HG02610 (cell line): ENCODE results near the gene DHODH.
"Not testable (repeated sequence)": the region's sequence is repeated elsewhere in the genome, so short reads cannot be mapped to it uniquely, and the experiment has no call there.

ENCODE experiments used
- ATAC-seq: cut with Tn5 transposase; IDR thresholded peaks from one replicate; pipeline ENCODE4 v1.9.1; 2021; ENCODE audit warnings: mild to moderate bottlenecking, moderate library complexity; ENCODE audit not compliant: unreplicated experiment

DHODH gene

DNA sequence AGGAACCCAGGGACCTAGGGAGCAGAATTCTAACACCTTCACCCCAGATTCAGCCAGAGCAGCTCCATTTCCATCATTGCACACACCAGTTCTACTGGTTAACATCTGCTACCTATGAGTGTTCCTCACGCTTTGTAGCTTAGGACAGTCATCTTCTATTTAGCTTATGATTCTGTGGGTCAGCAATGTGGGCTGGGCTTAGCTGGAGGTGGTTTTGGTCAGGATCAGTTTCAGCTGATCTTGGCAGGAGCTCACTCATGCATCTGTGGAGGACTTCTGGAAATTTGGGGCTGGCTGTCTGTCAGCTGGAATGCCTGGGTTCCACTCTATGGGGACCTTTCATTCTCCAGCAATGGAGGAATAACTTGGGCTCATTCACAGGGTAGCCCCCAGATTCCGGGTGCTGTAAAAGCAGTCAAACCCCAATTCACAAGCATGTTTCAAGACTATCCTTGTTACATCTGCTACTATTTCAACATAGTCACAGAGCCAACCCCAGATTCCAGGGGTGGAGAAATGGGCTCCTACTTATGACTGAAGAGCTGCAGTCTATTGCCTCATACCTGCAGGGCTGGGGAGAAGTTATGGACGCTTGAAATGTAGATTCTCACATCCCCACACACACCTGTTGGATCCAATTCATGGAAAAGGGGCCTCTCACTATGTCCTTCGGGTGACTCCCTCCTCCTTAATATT, 42.4 kb downstream of the DHODH start:
- no peak for ATAC-seq

DNA sequence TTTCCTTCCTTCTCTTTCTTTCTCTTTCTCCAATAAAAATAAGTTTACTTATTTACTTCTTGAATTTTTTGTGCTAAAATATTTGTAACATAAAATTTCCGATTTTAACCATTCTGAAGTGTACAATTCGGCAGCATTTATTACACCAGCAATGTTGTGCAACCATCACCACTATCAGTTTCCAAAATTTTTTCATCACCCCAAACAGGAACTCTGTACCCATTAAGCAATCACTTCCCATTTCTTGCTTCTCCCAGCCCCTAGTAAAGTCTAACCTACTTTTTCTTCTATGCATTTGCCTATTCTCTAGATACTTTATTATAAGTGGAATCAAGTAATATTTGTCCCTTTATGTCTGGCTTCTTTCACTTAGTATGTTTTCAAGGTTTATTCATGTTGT, 43.3 kb downstream of the DHODH start:
- ATAC-seq: no peak

DNA sequence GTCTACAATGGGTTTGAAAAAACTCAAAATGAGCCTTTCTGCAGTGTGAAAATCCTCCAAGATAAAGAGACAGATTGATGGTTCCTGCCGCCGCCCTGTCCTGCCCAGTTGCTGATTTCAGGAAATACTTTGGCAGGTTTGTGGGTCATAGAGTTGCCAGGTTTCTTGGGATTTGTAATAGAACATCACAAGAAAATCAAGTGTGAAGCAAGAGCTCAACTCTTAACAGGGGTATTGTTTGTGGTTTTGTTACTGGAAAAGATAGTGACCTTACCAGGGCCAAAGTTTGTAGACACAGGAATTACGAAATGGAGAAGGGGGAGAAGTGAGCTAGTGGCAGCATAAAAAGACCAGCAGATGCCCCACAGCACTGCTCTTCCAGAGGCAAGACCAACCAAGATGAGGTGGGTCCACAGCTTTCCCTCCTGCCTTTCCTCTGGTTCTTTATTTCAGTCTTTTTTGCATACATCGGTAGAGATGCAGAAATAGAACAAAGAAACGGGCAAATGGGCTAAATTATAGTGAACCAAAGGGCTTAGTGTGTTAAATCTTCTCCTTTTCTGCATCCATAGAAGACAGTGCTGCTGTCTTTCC, 45.8 kb downstream of the DHODH start, which contains the start of gene HP:
Gene HP, plus strand, starts transcription at position 252 of the 594 bp plus-strand sequence. Its CDS starts 148 bp downstream, at position 400.
- not testable (repeated sequence) for ATAC-seq

DNA sequence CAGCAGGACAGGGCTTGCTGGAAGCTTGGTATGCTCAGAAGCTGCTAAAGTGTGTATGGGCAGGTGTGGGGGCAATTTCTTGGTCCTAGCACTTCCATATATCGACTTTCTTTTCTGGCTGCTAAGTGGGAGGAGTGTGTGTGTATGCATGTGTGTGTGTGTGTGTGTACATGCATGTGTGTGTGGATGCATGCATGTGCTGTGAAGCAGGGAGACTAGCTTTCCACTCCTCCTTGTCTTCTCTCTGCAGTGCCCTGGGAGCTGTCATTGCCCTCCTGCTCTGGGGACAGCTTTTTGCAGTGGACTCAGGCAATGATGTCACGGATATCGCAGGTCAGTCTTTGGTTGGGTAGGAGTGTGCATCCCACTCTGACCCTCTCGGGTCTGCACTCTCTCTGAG, 47.4 kb downstream of the DHODH start:
- ATAC-seq: no peak

DNA sequence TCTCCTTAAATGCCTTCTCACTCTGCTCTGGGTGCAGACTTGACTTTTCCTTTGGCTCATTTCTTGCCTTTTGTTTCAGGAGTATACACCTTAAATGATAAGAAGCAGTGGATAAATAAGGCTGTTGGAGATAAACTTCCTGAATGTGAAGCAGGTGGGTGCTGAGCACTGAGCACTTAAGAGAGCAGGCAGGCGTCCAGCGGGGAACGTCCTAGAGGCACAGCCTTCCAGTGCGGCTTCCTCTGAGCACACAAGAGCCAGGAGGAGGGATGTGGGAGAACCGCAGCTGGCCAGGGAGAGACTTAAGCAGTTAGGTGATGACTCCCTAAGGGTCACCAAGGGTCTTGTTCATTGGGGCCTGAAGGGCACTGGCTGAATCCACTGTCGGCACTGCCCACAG, 48.8 kb downstream of the DHODH start:
- not testable (repeated sequence) for ATAC-seq

DNA sequence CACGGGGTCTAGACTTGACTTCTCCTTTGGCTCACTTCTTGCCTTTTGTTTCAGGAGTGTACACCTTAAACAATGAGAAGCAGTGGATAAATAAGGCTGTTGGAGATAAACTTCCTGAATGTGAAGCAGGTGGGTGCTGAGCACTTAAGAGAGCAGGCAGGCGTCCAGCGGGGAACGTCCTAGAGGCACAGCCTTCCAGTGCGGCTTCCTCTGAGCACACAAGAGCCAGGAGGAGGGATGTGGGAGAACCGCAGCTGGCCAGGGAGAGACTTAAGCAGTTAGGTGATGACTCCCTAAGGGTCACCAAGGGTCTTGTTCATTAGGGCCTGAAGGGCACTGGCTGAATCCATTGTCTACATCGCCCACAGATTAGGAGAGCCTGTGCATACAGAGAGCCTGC, 50.5 kb downstream of the DHODH start:
- ATAC-seq: not testable (repeated sequence)

DNA sequence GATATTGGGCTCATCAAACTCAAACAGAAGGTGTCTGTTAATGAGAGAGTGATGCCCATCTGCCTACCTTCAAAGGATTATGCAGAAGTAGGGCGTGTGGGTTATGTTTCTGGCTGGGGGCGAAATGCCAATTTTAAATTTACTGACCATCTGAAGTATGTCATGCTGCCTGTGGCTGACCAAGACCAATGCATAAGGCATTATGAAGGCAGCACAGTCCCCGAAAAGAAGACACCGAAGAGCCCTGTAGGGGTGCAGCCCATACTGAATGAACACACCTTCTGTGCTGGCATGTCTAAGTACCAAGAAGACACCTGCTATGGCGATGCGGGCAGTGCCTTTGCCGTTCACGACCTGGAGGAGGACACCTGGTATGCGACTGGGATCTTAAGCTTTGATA, 51.9 kb downstream of the DHODH start:
- ATAC-seq: no peak

DNA sequence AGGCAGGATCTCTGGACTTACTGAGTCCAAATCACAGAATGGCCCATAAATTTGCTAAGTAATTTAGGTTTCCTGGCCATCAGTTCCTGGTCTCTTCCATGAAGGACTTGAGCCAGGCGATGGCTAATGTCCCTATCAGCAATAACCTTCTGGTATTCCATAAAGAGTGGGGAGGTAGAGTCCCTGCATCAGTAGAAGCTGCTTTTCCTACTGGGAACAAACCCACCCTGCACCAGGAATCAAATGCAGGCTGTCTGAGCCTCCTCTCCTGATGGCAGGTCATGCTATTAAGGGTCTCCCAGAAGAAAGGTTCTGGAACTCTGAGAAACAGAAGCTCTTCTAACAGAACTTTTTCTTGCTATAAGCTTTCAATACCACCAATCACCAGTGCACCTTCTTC, 53.0 kb downstream of the DHODH start:
- ATAC-seq: no peak

DNA sequence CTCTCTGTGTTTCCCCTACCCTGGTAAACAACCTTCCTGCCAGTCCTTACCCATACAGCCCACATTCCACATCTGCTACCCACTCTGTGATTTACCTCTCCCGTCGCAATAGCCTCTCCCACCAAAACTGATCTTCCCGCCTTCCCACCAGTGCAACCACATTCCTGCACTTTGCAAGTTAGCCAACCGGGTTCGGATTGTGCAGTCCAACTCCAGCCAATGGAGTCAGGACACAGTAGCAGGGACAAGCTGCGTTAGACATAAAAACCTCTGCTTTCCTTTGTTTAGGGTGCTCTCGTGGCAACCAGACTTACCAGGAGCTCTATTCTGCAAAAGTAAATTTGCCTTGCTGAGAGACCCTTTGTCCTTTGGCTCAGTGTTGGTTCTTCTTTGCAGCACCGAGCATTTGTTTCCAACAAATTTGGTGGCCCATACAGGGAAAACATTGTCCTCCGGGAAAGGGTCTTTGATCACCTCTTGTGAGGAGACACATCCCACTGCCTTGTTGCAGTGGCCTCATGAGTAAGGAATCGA, 55.9 kb downstream of the DHODH start:
- no peak for ATAC-seq

DNA sequence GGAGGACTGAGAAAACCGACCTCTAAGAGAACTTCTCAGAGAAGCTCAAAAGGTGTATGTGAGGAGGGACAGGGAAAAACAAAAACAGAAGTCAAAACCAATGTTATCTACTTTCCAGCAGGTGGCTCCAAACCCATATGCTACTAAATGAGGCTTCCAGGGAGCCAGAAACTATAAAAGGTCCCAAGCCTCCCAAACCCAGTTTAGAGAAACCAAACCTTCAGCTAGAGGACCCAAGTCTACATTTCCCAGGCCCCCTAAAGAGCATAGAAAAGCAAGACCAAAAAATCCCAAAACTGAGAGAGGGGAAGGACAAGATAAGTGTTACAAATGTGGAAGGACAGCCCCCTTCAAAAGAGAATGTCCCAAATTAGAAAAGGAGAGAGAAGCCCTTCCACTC, 58.2 kb downstream of the DHODH start:
- no peak for ATAC-seq

DNA sequence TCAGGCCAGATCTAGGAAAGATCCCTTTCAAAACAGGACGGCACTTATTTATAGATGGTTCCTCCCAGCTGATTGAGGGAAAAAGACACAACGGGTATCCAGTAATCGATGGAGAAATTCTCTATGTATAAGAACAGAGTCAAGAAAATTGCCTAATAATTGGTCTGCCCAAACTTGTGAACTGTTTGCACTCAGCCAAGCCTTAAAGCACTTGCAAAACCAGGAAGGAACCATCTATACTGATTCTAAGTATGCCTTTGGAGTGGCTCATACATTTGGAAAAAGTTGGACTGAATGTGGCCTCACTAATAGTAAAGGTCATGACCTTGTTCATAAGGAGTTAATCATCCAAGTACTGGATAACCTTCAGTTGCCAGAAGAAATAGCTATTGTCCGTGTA, 60.4 kb downstream of the DHODH start:
- no peak for ATAC-seq

DNA sequence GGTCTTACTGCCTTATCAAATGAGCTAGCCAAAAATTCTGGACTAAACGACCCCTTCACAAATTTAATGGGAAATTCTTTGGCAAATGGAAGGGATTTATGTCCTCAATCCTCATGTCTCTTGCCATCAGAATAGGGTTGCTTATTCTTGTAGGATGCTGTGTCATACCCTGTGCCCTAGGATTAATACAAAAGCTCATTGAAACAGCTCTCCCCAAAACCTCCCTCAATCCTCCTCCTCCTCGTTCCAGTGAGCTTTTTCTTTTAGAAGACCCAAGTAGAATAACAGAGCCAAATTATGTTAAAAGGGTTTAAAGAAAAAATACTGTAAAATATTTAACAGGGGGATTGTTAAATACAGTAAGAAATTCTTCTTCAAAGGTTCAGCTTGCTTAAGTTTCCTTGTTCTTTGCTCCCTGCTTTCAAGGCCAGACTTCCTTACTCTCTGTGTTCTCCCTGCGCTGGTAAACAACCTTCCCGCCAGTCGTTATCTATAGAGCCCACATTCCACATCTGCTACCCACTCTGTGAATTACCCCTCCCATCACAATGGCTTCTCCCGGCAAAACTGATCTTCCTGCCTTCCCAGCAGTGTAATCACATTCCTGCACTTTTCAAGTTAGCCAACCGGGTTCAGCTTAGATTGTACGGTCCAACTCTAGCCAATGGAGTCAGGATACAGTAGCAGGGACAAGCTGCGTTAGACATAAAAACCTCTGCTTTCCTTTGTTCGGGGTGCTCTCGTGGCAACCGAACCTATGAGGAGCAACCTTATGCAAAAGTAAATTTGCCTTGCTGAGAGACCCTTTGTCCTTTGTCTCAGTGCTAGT, 64.2 kb downstream of the DHODH start:
- no peak for ATAC-seq

DNA sequence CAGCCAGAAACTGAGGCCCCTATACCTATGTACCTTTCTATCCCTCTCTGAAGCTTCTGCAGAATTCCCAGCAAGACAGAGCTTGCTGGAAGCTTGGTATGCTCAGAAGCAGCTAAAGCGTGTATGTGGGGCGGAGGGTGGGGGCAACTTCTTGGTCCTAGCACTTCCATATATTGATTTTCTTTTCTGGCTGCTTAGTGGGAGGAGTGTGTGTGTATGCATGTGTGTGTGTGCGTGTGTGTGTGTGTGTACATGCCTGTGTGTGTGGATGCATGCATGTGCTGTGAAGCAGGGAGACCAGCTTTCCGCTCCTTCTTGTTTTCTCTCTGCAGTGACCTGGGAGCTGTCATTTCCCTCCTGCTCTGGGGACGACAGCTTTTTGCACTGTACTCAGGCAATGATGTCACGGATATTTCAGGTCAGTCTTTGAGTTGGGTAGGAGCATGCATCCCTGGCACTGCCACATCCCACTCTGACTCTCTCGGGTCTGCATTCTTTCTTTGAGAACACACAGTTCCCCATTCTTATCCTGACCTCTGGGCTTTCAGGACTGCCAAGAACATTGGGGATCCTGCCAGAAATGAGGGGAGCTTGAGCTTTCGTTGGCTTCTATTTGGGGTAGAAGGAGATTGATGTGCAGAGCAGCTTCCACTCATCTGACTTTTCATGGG, 65.2 kb downstream of the DHODH start:
- ATAC-seq: no peak

DNA sequence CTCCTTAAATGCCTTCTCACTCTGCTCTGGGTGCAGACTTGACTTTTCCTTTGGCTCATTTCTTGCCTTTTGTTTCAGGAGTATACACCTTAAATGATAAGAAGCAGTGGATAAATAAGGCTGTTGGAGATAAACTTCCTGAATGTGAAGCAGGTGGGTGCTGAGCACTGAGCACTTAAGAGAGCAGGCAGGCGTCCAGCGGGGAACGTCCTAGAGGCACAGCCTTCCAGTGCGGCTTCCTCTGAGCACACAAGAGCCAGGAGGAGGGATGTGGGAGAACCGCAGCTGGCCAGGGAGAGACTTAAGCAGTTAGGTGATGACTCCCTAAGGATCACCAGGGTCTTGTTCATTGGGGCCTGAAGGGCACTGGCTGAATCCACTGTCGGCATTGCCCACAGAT, 66.5 kb downstream of the DHODH start:
- not testable (repeated sequence) for ATAC-seq
